ENCODE measurements around the gene CD3E.

CD3E gene

GRCh38 chr11:118334745-118335144 lies 30.2 kb downstream of the CD3E start:
- DNase-seq, result no peak

- peak; percentile 78 for DNase-seq
These were observed 34.1 kb downstream of the CD3E start for GRCh38 chr11:118338637-118339061.

- DNase-seq, result no peak
These were observed 34.9 kb downstream of the CD3E start for GRCh38 chr11:118339281-118339961.

DNA sequence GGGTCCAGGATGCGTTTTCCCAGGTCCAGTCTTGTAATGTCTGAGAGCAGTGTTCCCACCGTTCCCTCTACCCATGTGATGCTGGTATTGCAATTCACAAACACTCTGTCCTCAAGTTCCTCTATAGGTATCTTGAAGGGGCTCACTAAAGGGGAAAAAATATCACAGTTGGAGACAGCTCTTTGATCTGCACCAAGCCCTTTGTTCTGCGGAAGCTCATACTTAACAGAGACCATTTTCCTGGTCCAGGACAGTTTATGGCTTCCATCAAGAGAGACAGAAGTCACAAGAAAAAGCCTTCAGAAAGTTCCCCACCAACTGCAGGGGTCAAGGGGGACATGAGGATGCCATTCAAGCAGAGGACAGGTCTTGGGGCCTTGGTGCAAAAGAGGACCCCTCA lies 35.9 kb downstream of the CD3E start:
- no peak for DNase-seq

DNA sequence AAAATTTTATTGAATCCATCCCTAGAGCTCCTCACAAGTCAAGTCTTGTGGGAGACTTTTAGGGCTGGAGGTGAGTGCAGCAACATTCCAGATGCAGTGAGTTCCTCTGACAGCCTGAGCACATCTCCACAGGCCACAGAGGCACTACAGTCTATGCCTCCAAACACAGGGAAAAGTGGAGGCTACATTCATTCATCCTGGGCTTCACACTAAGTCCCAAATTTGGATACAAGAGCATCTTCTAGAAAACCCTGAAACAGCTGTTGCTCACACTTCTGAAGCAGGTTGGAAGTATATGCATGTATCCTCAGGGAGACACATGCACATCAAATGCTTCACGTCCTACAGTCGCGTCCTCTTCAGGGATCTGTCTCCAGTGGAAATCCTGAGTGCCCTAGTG lies 36.7 kb downstream of the CD3E start:
- no peak for DNase-seq

DNA sequence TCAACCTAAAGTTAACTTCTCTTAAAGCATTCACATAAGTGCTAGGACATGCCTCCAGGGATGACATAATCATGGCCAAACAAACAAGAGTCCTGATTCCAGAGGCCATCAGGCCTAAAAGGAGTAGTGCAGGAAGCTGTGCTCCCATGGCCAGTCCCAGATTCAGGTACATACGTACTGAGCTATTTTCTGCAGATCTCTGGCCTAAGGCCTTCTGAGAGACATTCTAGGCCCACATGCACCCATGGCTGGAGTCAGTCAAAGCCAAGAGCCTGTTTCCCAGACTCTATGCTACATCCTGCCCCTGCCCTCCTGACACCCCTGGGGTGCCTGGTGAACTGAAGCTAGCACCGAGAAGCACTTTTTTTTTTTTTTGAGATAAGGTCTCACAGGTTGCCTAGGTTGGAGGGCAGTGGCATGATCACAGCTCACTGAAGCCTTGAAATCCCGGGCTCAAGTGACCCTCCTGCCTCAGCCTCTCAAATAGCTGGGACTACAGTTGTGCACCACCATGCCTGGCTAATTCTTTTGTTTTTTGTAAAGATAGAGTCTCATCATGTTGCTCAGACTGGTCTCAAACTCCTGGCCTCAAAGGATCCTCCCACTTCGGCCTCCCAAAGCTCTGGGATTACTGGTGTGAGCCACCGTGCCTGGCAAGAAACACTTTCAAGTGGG lies 37.4 kb downstream of the CD3E start:
- DNase-seq, result no peak

DNA sequence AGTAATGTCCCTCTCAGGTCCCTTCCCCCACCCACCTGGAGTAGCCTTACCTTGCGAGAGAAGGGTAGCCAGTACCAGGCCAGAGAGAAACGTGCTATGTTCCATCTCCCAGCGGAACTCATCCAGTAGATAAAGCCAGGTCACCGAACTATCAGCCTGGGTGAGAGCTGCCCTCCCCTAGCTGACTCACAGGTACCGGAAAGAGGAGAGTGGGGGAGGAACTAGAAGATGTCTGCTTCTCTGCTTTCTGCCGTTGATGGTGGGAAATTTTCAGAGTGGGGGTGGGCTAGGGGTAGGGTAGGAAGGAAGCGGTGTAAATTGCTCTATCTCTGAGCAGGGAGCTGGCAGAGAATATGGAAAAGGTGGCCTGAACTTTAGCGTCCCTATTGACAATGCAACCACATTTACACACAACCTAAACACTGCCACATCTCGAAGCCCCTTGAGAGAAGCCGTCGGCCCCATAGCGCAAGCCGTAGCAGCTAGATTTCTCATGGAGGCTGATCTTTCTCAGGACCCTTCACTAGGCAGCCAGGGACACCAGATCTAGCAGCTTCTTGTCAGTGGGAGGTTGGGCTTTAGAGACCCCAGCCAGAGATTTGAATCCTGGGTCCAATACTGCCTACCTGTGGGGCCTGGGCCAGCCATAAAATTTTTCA lies 38.1 kb downstream of the CD3E start, which contains the start of gene CD3D:
Gene CD3D, minus strand, starts transcription at position 203 of the 659 bp plus-strand sequence. Its CDS starts 98 bp downstream, at position 105.
- DNase-seq, result peak; percentile 48

DNA sequence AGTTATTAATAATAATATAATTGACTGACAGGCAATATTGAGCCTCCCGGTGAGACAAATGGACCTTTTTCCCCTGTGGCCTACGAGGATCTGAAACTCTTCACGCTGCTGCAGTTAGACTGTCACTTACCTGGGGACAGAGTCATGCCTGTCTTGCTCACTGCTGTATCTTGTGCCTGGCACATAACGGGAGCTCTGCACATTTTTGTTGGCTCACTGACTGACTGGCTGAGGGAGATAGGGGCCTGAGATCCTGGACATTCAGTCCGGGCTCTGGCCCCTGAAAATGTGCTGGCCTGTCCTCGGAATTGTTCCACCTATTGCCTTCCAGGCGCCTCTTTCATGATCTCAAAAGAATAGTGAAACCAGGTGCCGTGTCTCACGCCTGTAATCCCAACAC lies 38.7 kb downstream of the CD3E start:
- DNase-seq, result no peak

DNA sequence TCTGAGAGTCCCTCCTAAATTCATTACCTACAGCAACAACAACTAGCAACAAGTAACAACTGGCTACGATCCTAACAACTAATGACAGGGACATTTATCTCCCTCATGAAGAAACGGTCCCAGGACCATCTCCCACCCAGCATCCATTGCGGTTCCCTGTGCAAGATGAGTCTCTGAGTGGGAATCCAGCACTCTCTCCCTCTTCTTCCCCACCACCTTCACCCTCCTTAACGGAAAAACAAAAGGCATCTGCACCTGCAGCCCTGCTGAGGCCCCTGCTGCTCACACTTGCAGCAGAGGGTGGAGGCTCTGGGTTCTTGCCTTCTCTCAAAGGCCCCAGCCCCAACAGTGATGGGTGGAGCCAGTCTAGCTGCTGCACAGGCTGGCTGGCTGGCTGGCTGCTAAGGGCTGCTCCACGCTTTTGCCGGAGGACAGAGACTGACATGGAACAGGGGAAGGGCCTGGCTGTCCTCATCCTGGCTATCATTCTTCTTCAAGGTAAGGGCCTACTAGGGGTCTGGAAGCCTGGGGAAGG lies 39.5 kb downstream of the CD3E start, which contains the start of gene CD3G:
Gene CD3G, plus strand, starts transcription at position 364 of the 535 bp plus-strand sequence. Its CDS starts 80 bp downstream, at position 444.
- peak; percentile 47 for DNase-seq

GRCh38 chr11:118349475-118349874 lies 44.9 kb downstream of the CD3E start:
- no peak for DNase-seq

DNA sequence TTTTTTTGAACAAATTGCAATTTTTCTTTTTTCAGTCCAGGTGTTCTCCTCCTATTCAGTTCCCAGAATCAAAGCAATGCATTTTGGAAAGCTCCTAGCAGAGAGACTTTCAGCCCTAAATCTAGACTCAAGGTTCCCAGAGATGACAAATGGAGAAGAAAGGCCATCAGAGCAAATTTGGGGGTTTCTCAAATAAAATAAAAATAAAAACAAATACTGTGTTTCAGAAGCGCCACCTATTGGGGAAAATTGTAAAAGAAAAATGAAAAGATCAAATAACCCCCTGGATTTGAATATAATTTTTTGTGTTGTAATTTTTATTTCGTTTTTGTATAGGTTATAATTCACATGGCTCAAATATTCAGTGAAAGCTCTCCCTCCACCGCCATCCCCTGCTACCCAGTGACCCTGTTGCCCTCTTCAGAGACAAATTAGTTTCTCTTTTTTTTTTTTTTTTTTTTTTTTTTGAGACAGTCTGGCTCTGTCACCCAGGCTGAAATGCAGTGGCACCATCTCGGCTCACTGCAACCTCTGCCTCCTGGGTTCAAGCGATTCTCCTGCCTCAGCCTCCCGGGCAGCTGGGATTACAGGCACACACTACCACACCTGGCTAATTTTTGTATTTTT lies 48.7 kb downstream of the CD3E start:
- DNase-seq, result no peak

DNA sequence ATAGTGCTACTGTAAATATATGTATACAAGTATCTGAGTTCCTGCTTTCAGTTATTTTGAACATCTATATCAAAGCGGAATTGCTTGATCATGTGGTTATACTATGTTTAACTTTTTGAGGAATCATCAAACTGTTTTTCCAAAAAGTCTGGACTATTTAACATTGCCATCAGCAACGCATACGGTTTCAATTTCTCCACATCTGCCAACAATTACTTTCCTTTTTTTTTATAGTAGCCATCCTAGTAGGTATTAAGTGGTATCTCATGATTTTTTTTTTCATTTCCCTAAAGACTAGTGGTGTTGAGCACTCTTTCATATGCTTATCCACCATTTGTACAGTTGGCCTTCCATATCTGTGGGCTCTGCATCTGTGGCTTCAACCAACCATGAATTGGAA lies 53.5 kb downstream of the CD3E start:
- DNase-seq, result no peak

GRCh38 chr11:118359295-118359958 lies 54.9 kb downstream of the CD3E start, which contains the start of gene UBE4A:
TSS of gene UBE4A (plus strand) at chr11:118359600. CDS start at chr11:118365081, 5,481 bp downstream.
- DNase-seq, result peak; percentile 91

DNA sequence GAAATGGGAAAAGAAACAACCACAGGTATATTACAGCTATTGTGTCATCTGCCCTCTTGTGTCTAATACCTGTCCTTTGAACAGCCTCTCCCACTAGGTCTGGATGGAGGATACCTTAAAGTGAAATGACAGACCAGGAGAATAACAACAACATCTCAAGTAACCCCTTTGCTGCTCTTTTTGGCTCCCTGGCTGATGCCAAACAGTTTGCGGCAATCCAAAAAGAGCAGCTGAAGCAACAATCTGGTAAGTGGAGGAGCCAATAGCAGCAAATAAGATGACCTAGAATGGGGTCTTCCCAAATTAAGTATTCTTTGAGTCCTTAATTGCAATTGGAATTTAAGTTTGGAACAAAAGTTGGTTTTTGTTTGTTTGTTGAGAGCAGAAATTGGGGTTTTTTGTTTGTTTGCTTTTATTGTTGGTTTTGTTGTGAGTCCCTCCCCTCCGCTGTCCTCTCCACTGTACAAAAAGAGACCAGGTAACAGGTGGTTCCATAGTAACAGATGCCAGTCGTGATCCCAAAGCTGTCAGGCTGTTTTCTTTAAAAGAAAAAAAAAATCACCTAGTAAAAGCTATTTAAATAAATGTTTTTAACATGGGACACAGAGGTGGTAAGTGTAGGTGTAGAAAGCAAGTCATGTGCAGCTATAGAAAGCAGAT lies 60.6 kb downstream of the CD3E start:
- DNase-seq, result no peak
